HEK293 (cell line): ENCODE results near the gene KXD1.

Experiments used
- CTCF ChIA-PET: fragments of 350-600 bp; formaldehyde crosslinking; extraction: SDS; loops from one replicate; lab custom pipeline; 2021; ENCODE audit warnings: antibody characterized with exemption; lab: Yijun Ruan, JAX
- POLR2A ChIA-PET: fragments of 300-600 bp; formaldehyde crosslinking; extraction: SDS; loops from one replicate; lab custom pipeline; 2020; ENCODE audit warnings: antibody characterized with exemption, inconsistent platforms; lab: Yijun Ruan, JAX
- H3K27ac ChIP-seq: fragments of 200-500 bp; sonication (Bioruptor generic); 2 replicates; pipeline ENCODE4 v1.5.1; 2014; ENCODE audit warnings: low read depth, low read length, control low read depth, inconsistent platforms; ENCODE audit errors: extremely low read depth
- H3K36me3 ChIP-seq, 2 experiments: fragments of 200-500 bp in 1 of 2; sonication (Bioruptor generic) in 1 of 2; 1 replicate in 1 of 2; 2 replicates in 1 of 2; pipeline ENCODE4 v1.5.1; 2014 to 2017; ENCODE audit warnings: inconsistent platforms in 2 of 2, low read length in 2 of 2; ENCODE audit not compliant: control insufficient read depth in 2 of 2, insufficient read depth in 1 of 2
- H3K4me1 ChIP-seq: fragments of 200-500 bp; sonication (Bioruptor generic); 2 replicates; pipeline ENCODE4 v1.5.1; 2014; ENCODE audit warnings: mild to moderate bottlenecking, low read length, inconsistent platforms; ENCODE audit not compliant: control insufficient read depth, insufficient read depth
- H3K4me3 ChIP-seq: 2 replicates; pipeline ENCODE4 v1.5.1; 2011; ENCODE audit warnings: low read depth, mild to moderate bottlenecking, control low read depth, low read length, moderate library complexity
- H3K9me3 ChIP-seq: fragments of 200-500 bp; sonication (Bioruptor generic); 2 replicates; pipeline ENCODE4 v1.5.1; 2014; ENCODE audit warnings: low read depth, low read length, inconsistent platforms; ENCODE audit not compliant: control insufficient read depth, insufficient read depth
- AEBP2 ChIP-seq: fragments of 450-650 bp; formaldehyde crosslinking; IDR thresholded peaks from 2 replicates; pipeline ENCODE4 v1.5.1; 2016; ENCODE audit warnings: missing biosample characterization, missing genetic modification characterization, borderline replicate concordance
- GLIS1 ChIP-seq: fragments of 450-650 bp; formaldehyde crosslinking; IDR thresholded peaks from 2 replicates; pipeline ENCODE4 v1.5.1; 2016; ENCODE audit warnings: missing biosample characterization, missing genetic modification characterization
- HOXD13 ChIP-seq: sonication (generic); formaldehyde crosslinking; IDR thresholded peaks from 2 replicates; pipeline ENCODE4 v1.8.0; 2022; ENCODE audit warnings: missing genetic modification reagents, borderline replicate concordance
- KLF1 ChIP-seq: fragments of 450-650 bp; formaldehyde crosslinking; IDR thresholded peaks from 2 replicates; pipeline ENCODE4 v1.5.1; 2016; ENCODE audit warnings: missing biosample characterization, missing genetic modification characterization
- KLF10 ChIP-seq: fragments of 450-650 bp; IDR thresholded peaks from 2 replicates; pipeline ENCODE4 v1.5.1; 2018; ENCODE audit warnings: missing biosample characterization, mild to moderate bottlenecking, missing genetic modification characterization
- KLF9 ChIP-seq: fragments of 450-650 bp; formaldehyde crosslinking; IDR thresholded peaks from 2 replicates; pipeline ENCODE4 v1.5.1; 2016; ENCODE audit warnings: missing biosample characterization, missing genetic modification characterization, low read depth
- YY1 ChIP-seq: fragments of 450-650 bp; formaldehyde crosslinking; IDR thresholded peaks from 2 replicates; pipeline ENCODE4 v1.5.1; 2018; ENCODE audit warnings: missing biosample characterization, missing genetic modification characterization
- ZBTB17 ChIP-seq: fragments of 450-650 bp; formaldehyde crosslinking; IDR thresholded peaks from 2 replicates; pipeline ENCODE4 v1.5.1; 2016; ENCODE audit warnings: missing biosample characterization, missing genetic modification characterization
- ZFP3 ChIP-seq: fragments of 450-650 bp; formaldehyde crosslinking; IDR thresholded peaks from 2 replicates; pipeline ENCODE4 v1.5.1; 2016; ENCODE audit warnings: low read depth, missing biosample characterization, missing genetic modification characterization
- ZNF202 ChIP-seq: fragments of 450-650 bp; formaldehyde crosslinking; IDR thresholded peaks from 2 replicates; pipeline ENCODE4 v1.5.1; 2016; ENCODE audit warnings: missing biosample characterization, missing genetic modification characterization, borderline replicate concordance
- ZNF24 ChIP-seq: fragments of 450-650 bp; formaldehyde crosslinking; IDR thresholded peaks from 2 replicates; pipeline ENCODE4 v1.5.1; 2016; ENCODE audit warnings: missing biosample characterization, missing genetic modification characterization
- ZNF48 ChIP-seq: fragments of 450-650 bp; formaldehyde crosslinking; IDR thresholded peaks from 2 replicates; pipeline ENCODE4 v1.5.1; 2016; ENCODE audit warnings: missing biosample characterization, missing genetic modification characterization
- ZNF571 ChIP-seq: fragments of 450-650 bp; formaldehyde crosslinking; IDR thresholded peaks from 2 replicates; pipeline ENCODE4 v1.5.0; 2017; ENCODE audit warnings: missing biosample characterization, missing genetic modification characterization
- ZNF610 ChIP-seq: fragments of 450-650 bp; formaldehyde crosslinking; IDR thresholded peaks from 2 replicates; pipeline ENCODE4 v1.5.1; 2016; ENCODE audit warnings: missing biosample characterization, missing genetic modification characterization, borderline replicate concordance
- ZNF623 ChIP-seq: fragments of 450-650 bp; formaldehyde crosslinking; IDR thresholded peaks from 2 replicates; pipeline ENCODE4 v1.5.1; 2016; ENCODE audit warnings: missing biosample characterization, missing genetic modification characterization
- ZNF639 ChIP-seq: fragments of 450-650 bp; formaldehyde crosslinking; IDR thresholded peaks from 2 replicates; pipeline ENCODE4 v1.5.1; 2016; ENCODE audit warnings: missing biosample characterization, missing genetic modification characterization
- ZNF670 ChIP-seq: fragments of 450-650 bp; formaldehyde crosslinking; IDR thresholded peaks from 2 replicates; pipeline ENCODE4 v1.5.1; 2016; ENCODE audit warnings: missing biosample characterization, missing genetic modification characterization, low read depth
- ZNF776 ChIP-seq: fragments of 450-650 bp; formaldehyde crosslinking; IDR thresholded peaks from 2 replicates; pipeline ENCODE4 v1.5.0; 2017; ENCODE audit warnings: missing biosample characterization, missing genetic modification characterization, borderline replicate concordance
- ZNF830 ChIP-seq: fragments of 450-650 bp; IDR thresholded peaks from 2 replicates; pipeline ENCODE4 v1.5.0; 2018; ENCODE audit warnings: missing biosample characterization, missing genetic modification characterization, low read depth, mild to moderate bottlenecking, moderate library complexity
- ZSCAN30 ChIP-seq: fragments of 450-650 bp; IDR thresholded peaks from 2 replicates; pipeline ENCODE4 v1.5.1; 2018; ENCODE audit warnings: missing biosample characterization, mild to moderate bottlenecking, missing genetic modification characterization, moderate library complexity
- TF ChIP-seq, protein P1 (sequence below): fragments of 450-650 bp; formaldehyde crosslinking; IDR thresholded peaks from 2 replicates; pipeline ENCODE4 v1.5.1; 2016; ENCODE audit warnings: missing biosample characterization, missing genetic modification characterization
- TF ChIP-seq, protein P2 (sequence below): fragments of 450-650 bp; formaldehyde crosslinking; IDR thresholded peaks from 2 replicates; pipeline ENCODE4 v1.5.1; 2016; ENCODE audit warnings: missing biosample characterization, missing genetic modification characterization
- TF ChIP-seq, protein P3 (sequence below): fragments of 450-650 bp; IDR thresholded peaks from 2 replicates; pipeline ENCODE4 v1.5.1; 2018; ENCODE audit warnings: missing biosample characterization, mild to moderate bottlenecking, missing genetic modification characterization
- TF ChIP-seq, protein P4 (sequence below): sonication (generic); formaldehyde crosslinking; IDR thresholded peaks from 2 replicates; pipeline ENCODE4 v1.8.1; 2022; ENCODE audit warnings: mild to moderate bottlenecking, moderate library complexity, missing genetic modification reagents

KXD1 gene

DNA sequence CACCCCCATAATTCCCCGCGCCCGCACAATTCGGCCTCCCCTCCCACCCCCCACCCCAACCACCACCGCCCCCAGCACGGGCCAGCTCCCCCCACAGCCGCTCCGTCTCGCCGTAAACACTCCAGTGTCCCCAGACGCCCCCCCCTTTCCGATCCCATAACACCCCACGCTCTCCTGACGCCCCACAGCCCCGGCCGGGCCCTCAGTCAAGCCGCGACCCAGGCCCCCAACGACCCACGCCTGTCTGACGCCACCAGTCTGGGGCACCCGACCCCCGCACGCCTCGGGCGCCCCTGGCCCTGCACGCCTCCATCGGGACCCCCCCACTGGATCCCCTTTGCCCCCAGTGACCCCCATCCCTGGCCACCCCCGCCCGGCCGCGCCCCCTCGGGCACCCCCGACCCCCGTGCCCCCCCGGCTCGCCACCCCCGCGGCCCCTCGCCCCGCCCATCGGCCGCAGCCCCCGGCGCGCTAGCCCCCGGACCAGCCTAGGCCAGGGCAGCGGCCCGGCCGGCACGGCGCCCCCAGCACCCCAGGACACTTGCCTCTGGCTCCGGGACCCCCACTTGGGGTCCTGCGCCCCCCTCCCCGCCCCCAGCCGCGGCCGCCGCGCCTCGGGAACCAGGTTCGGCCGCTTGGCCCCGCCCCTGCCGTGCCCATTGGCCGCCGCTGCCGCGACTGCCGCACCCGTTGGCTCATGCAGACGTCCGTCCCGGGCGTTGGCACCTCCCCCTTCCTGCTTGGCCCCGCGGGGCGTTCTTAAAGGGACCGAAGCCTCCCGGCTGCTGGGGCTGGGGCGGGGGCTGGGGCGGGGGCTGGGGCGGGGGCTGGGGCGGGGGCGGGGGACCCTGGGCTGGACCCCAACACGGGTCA lies 14.5 kb upstream of the KXD1 start, which contains the start of gene FKBP8:
TSS of gene FKBP8 (minus strand) at position 633 of the 873 bp plus-strand sequence. CDS start 1,603 bp downstream, outside the sequence.
- ChIA-PET CTCF (interaction anchor here (0.6 to 1.7 kb wide), 5 partner anchors 10 to 443 kb away, joined by 3 to 4 read pairs (median 3); partner anchors contain the start of genes COPE and DDX49), POLR2A (interaction anchor here (0.6 to 1.7 kb wide), 8 partner anchors 9 to 46 kb away, joined by 3 to 10 read pairs (median 5); partner anchors contain the start of genes ELL, KXD1, REX1BD and UBA52)
- peaks cover 9 to 32% of the 10 kb centered on the region in 2 experiments for H3K36me3 ChIP-seq
- peak within 1 kb of the TSS; percentile 74 for H3K27ac ChIP-seq
- H3K4me3 ChIP-seq: peak within 1 kb of the TSS; percentile 78
- no peaks in the 10 kb centered on the region for H3K9me3 ChIP-seq
- no peaks in the 10 kb centered on the region for H3K4me1 ChIP-seq
- TF ChIP-seq ZNF610 (tag by site-specific recombination) (no peak), ZFP3 (tag by site-specific recombination) (no peak), ZNF623 (tag by site-specific recombination) (no peak), ZBTB17 (no peak), GLIS1 (tag by site-specific recombination) (no peak), ZNF202 (no peak), YY1 (tag by site-specific recombination) (no peak), ZNF639 (tag by site-specific recombination) (no peak), ZNF571 (tag by site-specific recombination) (no peak), ZNF830 (no peak), ZNF24 (no peak), ZNF48 (tag by site-specific recombination) (no peak), HOXD13 (CRISPR knock-in tag) (no peak), ZSCAN30 (tag by site-specific recombination) (no peak), ZNF670 (tag by site-specific recombination) (no peak), KLF10 (tag by site-specific recombination) (no peak), AEBP2 (tag by site-specific recombination) (no peak), KLF9 (tag by site-specific recombination) (no peak; the same call in 1 of the 2 replicates), KLF1 (peak; percentile 9; the same call in 1 of the 2 replicates), ZNF776 (tag by site-specific recombination) (no peak)
- TF ChIP-seq, protein P1, sequence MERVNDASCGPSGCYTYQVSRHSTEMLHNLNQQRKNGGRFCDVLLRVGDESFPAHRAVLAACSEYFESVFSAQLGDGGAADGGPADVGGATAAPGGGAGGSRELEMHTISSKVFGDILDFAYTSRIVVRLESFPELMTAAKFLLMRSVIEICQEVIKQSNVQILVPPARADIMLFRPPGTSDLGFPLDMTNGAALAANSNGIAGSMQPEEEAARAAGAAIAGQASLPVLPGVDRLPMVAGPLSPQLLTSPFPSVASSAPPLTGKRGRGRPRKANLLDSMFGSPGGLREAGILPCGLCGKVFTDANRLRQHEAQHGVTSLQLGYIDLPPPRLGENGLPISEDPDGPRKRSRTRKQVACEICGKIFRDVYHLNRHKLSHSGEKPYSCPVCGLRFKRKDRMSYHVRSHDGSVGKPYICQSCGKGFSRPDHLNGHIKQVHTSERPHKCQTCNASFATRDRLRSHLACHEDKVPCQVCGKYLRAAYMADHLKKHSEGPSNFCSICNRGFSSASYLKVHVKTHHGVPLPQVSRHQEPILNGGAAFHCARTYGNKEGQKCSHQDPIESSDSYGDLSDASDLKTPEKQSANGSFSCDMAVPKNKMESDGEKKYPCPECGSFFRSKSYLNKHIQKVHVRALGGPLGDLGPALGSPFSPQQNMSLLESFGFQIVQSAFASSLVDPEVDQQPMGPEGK (tag by site-specific recombination): peak; percentile 54; the same call in 1 of the 2 replicates
- TF ChIP-seq, protein P2, sequence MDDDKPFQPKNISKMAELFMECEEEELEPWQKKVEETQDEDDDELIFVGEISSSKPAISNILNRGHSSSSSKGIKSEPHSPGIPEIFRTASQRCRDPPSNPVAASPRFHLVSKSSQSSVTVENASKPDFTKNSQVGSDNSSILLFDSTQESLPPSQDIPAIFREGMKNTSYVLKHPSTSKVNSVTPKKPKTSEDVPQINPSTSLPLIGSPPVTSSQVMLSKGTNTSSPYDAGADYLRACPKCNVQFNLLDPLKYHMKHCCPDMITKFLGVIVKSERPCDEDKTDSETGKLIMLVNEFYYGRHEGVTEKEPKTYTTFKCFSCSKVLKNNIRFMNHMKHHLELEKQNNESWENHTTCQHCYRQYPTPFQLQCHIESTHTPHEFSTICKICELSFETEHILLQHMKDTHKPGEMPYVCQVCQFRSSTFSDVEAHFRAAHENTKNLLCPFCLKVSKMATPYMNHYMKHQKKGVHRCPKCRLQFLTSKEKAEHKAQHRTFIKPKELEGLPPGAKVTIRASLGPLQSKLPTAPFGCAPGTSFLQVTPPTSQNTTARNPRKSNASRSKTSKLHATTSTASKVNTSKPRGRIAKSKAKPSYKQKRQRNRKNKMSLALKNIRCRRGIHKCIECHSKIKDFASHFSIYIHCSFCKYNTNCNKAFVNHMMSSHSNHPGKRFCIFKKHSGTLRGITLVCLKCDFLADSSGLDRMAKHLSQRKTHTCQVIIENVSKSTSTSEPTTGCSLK: no peak
- TF ChIP-seq, protein P3, sequence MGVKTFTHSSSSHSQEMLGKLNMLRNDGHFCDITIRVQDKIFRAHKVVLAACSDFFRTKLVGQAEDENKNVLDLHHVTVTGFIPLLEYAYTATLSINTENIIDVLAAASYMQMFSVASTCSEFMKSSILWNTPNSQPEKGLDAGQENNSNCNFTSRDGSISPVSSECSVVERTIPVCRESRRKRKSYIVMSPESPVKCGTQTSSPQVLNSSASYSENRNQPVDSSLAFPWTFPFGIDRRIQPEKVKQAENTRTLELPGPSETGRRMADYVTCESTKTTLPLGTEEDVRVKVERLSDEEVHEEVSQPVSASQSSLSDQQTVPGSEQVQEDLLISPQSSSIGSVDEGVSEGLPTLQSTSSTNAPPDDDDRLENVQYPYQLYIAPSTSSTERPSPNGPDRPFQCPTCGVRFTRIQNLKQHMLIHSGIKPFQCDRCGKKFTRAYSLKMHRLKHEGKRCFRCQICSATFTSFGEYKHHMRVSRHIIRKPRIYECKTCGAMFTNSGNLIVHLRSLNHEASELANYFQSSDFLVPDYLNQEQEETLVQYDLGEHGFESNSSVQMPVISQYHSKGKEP (tag by site-specific recombination): no peak
- TF ChIP-seq, protein P4, sequence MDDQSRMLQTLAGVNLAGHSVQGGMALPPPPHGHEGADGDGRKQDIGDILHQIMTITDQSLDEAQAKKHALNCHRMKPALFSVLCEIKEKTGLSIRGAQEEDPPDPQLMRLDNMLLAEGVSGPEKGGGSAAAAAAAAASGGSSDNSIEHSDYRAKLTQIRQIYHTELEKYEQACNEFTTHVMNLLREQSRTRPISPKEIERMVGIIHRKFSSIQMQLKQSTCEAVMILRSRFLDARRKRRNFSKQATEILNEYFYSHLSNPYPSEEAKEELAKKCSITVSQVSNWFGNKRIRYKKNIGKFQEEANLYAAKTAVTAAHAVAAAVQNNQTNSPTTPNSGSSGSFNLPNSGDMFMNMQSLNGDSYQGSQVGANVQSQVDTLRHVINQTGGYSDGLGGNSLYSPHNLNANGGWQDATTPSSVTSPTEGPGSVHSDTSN (CRISPR knock-in tag): peak; percentile 81; the same call in 1 of the 2 replicates
